ENCODE measurements around the gene SAC3D1. TPM values are rescaled to one million over a fixed set of nuclear protein-coding genes. Genes with fewer than 3 reads are reported as not detected.

The SAC3D1 gene
- total RNA-seq, 4 donors from 2014 or later: 3.7 to 105 (median 12.9) TPM

- TF ChIP-seq POLR2A (IDR thresholded peaks at IDR 0.05): no peak
- no peak for DNase-seq
- Histone ChIP-seq H3K27ac (no peak overlapping the region), H3K27me3 (no peaks in the 10 kb centered on the region), H3K36me3 (peaks cover 0 to 5% (median 0%) of the 10 kb centered on the region in 4 donors), H3K4me1 (peaks cover 10 to 46% (median 23%) of the 10 kb centered on the region in 4 donors), H3K4me3 (no peak overlapping the region), H3K9me3 (no peaks in the 10 kb centered on the region)
- WGBS, 2 donors (ENCODE audit: low coverage in 1 of 2): 78 to 79% methylated on average over 5 to 6 of the region's 6 CpGs
- in situ Hi-C loops (cut with MboI; ENCODE audit: low pct_ligation_motif_present in 1 of 4, low pct_unique_long_range_greater_than_20kb in 1 of 4, low sequenced_read_pairs in 3 of 4): no loop called here
- intact Hi-C loops (cut with DNase I; ENCODE audit: low total_unique reads): no loop called here
Measured at GRCh38 chr11:65042891-65043290, 1.9 kb downstream of the SAC3D1 start.

GRCh38 chr11:65043881-65044501, 3.0 kb downstream of the SAC3D1 start:
- H3K36me3 ChIP-seq: no peaks in the 10 kb centered on the region
- in situ Hi-C loops (cut with MboI; ENCODE audit: low pct_ligation_motif_present in 1 of 4, low pct_unique_long_range_greater_than_20kb in 1 of 4, low sequenced_read_pairs in 3 of 4): no loop called here
- no peaks in the 10 kb centered on the region for H3K9me3 ChIP-seq
- intact Hi-C loops (cut with DNase I; ENCODE audit: low total_unique reads): no loop called here
- no peaks in the 10 kb centered on the region for H3K27me3 ChIP-seq
- 89% methylated on average over 22 of the region's 23 CpGs; no CpG with 5 or more reads in 1 of the 2 donors for WGBS, 2 donors (ENCODE audit: low coverage in 1 of 2)
- peak overlapping the region in 1 of 4 donors; percentile 14 for H3K27ac ChIP-seq
- TF ChIP-seq POLR2A (IDR thresholded peaks at IDR 0.05): no peak
- no peak for TF ChIP-seq CTCF (IDR thresholded peaks at IDR 0.05)
- no peak overlapping the region for H3K4me3 ChIP-seq
- peak; percentile 37 for DNase-seq
- peaks cover 10 to 48% (median 24%) of the 10 kb centered on the region in 4 donors for H3K4me1 ChIP-seq

GRCh38 chr11:65045061-65045460, 4.1 kb downstream of the SAC3D1 start:
- no peak for TF ChIP-seq CTCF (IDR thresholded peaks at IDR 0.05)
- no peak for TF ChIP-seq POLR2AphosphoS5 (IDR thresholded peaks at IDR 0.05)
- no peak for TF ChIP-seq EP300 (IDR thresholded peaks at IDR 0.05; ENCODE audit: low read depth)
- TF ChIP-seq POLR2A (IDR thresholded peaks at IDR 0.05): no peak
- H3K4me3 ChIP-seq: no peak overlapping the region
- 94% methylated on average over 5 of the region's 5 CpGs; no CpG with 5 or more reads in 1 of the 2 donors for WGBS, 2 donors (ENCODE audit: low coverage in 1 of 2)
- no peak overlapping the region for H3K27ac ChIP-seq
- peaks cover 10 to 45% (median 24%) of the 10 kb centered on the region in 4 donors for H3K4me1 ChIP-seq
- DNase-seq: no peak
- intact Hi-C loops (cut with DNase I; ENCODE audit: low total_unique reads): no loop called here
- no peaks in the 10 kb centered on the region for H3K36me3 ChIP-seq
- H3K27me3 ChIP-seq: no peaks in the 10 kb centered on the region
- H3K9me3 ChIP-seq: no peaks in the 10 kb centered on the region
- in situ Hi-C loops (cut with MboI; ENCODE audit: low pct_ligation_motif_present in 1 of 4, low pct_unique_long_range_greater_than_20kb in 1 of 4, low sequenced_read_pairs in 3 of 4): no loop called here

GRCh38 chr11:65045728-65046127, 4.7 kb downstream of the SAC3D1 start:
- Histone ChIP-seq H3K27ac (no peak overlapping the region), H3K9me3 (no peaks in the 10 kb centered on the region), H3K36me3 (no peaks in the 10 kb centered on the region), H3K4me1 (peaks cover 5 to 38% (median 21%) of the 10 kb centered on the region in 4 donors), H3K4me3 (no peak overlapping the region), H3K27me3 (no peaks in the 10 kb centered on the region)
- in situ Hi-C loops (cut with MboI; ENCODE audit: low pct_ligation_motif_present in 1 of 4, low pct_unique_long_range_greater_than_20kb in 1 of 4, low sequenced_read_pairs in 3 of 4) (no loop called here), intact Hi-C loops (cut with DNase I; ENCODE audit: low total_unique reads) (no loop called here)
- TF ChIP-seq EP300 (IDR thresholded peaks at IDR 0.05; ENCODE audit: low read depth): no peak
- no peak for TF ChIP-seq CTCF (IDR thresholded peaks at IDR 0.05)
- TF ChIP-seq POLR2A (IDR thresholded peaks at IDR 0.05): no peak
- TF ChIP-seq POLR2AphosphoS5 (IDR thresholded peaks at IDR 0.05): no peak
- WGBS, 2 donors (ENCODE audit: low coverage in 1 of 2): 92% methylated on average over 6 of the region's 7 CpGs; no CpG with 5 or more reads in 1 of the 2 donors
- no peak for DNase-seq

Measured in transverse colon (tissue), 4 donors.